Measurements from ENCODE around the gene SLC27A3. TPM values are rescaled to one million over a fixed set of nuclear protein-coding genes. Genes with fewer than 3 reads are reported as not detected.
A peak's percentile ranks its signal among the peaks of the same experiment; 100 is the strongest.

Gene SLC27A3
- total RNA-seq, 1 donor from 2014 or later, result 5.1 TPM

DNA sequence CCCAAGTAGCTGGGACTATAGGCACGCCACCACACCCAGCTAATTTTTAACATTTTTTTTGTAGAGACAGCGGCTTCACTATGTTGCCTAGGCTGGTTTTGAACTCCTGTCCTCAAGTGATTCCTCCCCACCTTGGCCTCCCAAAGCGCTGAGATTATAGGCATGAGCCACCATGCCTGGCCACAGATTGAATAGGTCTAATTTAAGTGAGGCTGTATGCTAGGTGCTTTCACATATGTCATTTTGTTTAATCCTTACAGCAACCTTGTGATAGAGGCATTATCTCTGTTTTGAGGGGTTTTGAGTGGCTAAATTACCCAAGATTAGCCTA, 40.2 kb upstream of the SLC27A3 start:
- TF ChIP-seq, protein P1, sequence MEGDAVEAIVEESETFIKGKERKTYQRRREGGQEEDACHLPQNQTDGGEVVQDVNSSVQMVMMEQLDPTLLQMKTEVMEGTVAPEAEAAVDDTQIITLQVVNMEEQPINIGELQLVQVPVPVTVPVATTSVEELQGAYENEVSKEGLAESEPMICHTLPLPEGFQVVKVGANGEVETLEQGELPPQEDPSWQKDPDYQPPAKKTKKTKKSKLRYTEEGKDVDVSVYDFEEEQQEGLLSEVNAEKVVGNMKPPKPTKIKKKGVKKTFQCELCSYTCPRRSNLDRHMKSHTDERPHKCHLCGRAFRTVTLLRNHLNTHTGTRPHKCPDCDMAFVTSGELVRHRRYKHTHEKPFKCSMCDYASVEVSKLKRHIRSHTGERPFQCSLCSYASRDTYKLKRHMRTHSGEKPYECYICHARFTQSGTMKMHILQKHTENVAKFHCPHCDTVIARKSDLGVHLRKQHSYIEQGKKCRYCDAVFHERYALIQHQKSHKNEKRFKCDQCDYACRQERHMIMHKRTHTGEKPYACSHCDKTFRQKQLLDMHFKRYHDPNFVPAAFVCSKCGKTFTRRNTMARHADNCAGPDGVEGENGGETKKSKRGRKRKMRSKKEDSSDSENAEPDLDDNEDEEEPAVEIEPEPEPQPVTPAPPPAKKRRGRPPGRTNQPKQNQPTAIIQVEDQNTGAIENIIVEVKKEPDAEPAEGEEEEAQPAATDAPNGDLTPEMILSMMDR (conservative IDR thresholded peaks at IDR 0.05; ENCODE audit: low read depth, low read length), result no peak
- no peak for DNase-seq (ENCODE audit: low read depth)

DNA sequence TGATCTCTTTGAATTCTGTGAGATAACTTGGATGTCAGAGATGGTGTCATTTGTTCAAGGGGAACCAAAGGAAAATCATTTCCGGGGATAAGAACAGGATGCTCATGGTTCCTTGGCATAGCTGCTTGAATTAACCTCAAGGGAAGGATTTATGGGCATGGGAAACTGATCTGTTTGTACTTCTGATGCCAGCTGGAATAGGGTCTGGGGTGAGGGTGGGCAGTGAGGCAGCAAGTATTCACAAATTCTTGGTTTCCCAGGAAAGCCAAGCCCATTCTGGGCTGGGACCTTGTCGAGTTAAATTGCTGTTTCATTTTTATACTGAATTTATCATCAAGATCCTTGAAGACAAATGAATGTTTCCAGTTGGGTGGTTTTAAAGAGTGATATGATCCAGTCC, 33.2 kb upstream of the SLC27A3 start:
- no peak for DNase-seq (ENCODE audit: low read depth)
- no peak overlapping the region for H3K4me3 ChIP-seq (ENCODE audit: low read depth, low read length)
- TF ChIP-seq, protein P1 (conservative IDR thresholded peaks at IDR 0.05; ENCODE audit: low read depth, low read length), result no peak

More for the DNA sequence above, 40.2 kb upstream of the SLC27A3 start:
- no peak overlapping the region for H3K4me3 ChIP-seq (ENCODE audit: low read depth, low read length)

DNA sequence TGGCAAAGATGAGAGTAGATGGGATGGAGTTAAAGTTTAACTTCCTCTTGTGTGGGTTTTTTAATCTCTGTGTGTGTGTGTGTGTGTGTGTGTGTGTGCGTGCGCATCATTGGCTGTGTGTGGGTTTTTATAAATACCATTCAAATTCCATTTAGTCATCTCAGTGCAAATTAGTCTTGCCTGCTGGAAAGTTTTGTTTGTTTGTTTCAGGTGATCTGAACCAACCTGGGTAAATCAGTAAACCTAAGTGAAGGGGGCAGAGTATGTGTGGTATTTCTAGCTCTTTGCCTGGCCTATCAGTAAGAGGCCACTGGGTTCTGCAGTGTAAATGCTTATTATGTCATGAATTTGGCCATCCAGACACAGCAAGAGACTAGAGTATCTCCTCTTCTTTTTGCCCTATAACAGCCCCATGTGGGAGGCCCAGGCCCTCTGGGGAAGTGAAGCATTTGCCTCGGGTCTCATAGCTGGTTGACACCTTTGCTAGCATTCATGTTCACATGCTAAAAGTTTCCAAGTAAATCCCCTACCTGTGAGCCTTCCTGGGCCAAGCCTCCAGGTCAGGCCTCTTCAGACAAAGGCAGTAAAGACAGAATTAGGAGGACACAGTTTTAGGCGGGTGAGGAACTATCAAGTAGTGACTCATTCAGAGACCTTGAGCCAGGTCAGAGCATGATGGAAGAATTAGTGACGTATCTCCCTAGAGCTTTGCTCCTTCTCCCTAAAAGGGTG, 32.6 kb upstream of the SLC27A3 start:
- peak; percentile 99 for DNase-seq (ENCODE audit: low read depth)
- TF ChIP-seq, protein P1 (conservative IDR thresholded peaks at IDR 0.05; ENCODE audit: low read depth, low read length), result no peak
- H3K4me3 ChIP-seq (ENCODE audit: low read depth, low read length), result no peak overlapping the region

DNA sequence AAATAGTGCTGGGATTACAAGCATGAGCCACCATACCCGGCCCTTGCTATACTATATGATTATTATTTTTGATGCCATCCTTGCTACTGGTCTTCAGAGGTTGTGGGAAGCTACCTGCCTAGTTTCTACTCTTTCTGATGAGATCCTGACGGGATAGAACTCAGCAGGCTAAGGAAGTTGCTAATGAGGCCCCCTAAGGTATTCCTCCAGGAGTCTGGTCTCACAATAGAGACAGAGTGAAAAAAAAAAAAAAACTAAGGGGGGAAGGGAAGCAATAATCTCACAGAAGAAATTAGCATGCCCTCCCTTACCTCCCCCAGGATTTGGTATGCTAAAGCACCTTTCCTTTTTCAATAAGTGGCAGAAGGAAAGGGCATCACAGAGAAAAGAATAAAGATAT, 29.8 kb upstream of the SLC27A3 start:
- DNase-seq (ENCODE audit: low read depth), result no peak
- TF ChIP-seq, protein P1 (conservative IDR thresholded peaks at IDR 0.05; ENCODE audit: low read depth, low read length), result no peak
- H3K4me3 ChIP-seq (ENCODE audit: low read depth, low read length), result no peak overlapping the region

DNA sequence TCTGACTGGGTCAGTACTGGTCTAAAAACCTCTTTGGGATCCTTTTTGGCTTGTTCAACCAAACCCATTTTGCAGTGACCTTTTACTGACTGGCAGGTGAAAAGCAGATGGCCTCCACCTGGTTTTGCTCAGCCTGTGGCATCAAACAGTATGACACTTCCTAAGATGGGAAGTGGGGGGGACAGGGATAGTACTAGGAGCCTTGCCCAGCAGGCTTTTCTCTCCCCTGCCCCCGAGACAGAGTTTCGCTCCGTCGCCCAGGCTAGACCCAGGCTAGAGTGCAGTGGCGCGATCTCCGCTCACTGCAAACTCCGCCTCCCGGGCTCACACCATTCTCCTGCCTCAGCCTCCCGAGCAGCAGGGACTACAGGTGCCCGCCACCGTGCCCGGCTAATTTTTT, 29.0 kb upstream of the SLC27A3 start:
- TF ChIP-seq, protein P1 (conservative IDR thresholded peaks at IDR 0.05; ENCODE audit: low read depth, low read length), result no peak
- no peak for DNase-seq (ENCODE audit: low read depth)
- no peak overlapping the region for H3K4me3 ChIP-seq (ENCODE audit: low read depth, low read length)

DNA sequence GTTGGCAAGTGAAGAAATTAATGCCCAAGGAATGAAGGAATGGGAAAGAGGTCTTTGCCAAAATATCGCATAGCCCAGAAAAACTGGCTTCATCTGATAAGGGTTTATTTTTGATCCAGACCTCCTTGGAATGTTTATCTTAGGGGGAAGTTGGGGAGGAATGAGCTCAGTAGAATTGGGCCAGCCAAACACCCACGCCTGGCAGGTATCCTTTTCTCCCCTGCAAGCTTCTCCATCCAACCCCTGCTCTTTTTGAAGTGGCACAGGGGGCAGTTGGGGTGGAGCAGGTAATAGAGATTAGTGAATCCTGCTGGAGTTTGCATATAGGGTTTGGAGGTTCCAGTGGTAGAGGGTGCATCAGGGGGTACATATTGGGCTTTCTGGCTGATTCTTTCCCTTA, 26.3 kb upstream of the SLC27A3 start:
- H3K4me3 ChIP-seq (ENCODE audit: low read depth, low read length), result no peak overlapping the region
- no peak for DNase-seq (ENCODE audit: low read depth)
- TF ChIP-seq, protein P1 (conservative IDR thresholded peaks at IDR 0.05; ENCODE audit: low read depth, low read length), result no peak

DNA sequence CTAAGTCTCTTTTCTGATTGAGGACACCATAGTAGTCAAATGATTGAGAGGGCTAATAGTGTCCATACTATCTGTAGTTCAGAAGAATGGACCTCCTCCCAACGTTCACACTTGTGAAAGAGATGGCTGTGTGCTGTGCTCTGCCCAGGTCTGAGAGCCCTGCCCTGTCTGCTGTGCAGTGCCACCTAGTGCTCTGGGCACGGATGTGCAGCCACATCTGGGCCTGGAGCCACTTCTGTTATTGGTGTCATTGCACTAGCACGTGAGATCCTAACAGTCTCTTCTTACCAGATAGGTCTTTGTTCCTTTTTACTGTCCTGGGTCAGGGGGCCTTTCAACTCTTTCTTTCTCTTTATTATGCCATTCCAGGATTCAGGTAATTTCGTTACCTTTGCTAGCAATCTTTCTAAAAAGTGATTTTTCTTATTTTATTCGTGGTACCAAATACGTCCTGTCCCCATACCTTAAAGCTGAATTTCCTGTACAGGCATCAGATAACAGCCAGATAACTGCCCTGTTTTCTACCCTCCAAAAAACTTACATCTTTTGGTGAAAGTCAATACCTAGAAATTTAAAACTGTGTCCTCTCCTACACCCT, 25.7 kb upstream of the SLC27A3 start:
- no peak for DNase-seq (ENCODE audit: low read depth)
- TF ChIP-seq, protein P1 (conservative IDR thresholded peaks at IDR 0.05; ENCODE audit: low read depth, low read length), result peak; percentile 94
- H3K4me3 ChIP-seq (ENCODE audit: low read depth, low read length), result no peak overlapping the region
